ENCODE data around the gene U2SURP. TPM values are rescaled to one million over a fixed set of nuclear protein-coding genes. Genes with fewer than 3 reads are reported as not detected.

Gene U2SURP
- total and polyA plus RNA-seq, 2 experiments from 2014 or later, result 41.5 to 71.4 TPM

DNA sequence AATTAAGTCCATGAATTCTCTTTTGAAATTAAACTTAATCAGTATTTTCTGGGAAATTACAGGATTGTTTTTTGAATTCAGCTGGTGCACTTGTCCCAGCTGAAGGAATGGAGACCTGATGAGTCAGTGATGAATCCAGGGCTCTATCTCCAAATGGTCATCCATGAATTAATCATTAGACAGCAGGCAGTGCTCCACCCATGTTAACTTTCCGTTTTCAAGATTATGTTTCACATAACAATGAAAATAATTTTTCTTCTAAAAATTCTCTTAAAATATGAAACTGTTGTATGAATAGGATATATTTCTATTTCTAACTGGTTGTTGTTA is 24.0 kb upstream of the U2SURP start:
- H3K9me3 ChIP-seq (ENCODE audit: low read depth), result no peaks in the 10 kb centered on the region
- WGBS (ENCODE audit: low lambda C conversion rate, missing lambda C conversion rate), result 70% methylated on average over 1 of the region's 1 CpG
- no peak for DNase-seq (ENCODE audit: low spot score)
- H3K4me3 ChIP-seq, result no peak overlapping the region
- no peaks in the 10 kb centered on the region for H3K79me2 ChIP-seq
- H4K20me1 ChIP-seq (ENCODE audit: insufficient read depth, poor library complexity, severe bottlenecking), result no peaks in the 10 kb centered on the region
- H3K36me3 ChIP-seq (replicated peaks; ENCODE audit: insufficient read depth, low read depth), result no peaks in the 10 kb centered on the region
- TF ChIP-seq, protein P1, sequence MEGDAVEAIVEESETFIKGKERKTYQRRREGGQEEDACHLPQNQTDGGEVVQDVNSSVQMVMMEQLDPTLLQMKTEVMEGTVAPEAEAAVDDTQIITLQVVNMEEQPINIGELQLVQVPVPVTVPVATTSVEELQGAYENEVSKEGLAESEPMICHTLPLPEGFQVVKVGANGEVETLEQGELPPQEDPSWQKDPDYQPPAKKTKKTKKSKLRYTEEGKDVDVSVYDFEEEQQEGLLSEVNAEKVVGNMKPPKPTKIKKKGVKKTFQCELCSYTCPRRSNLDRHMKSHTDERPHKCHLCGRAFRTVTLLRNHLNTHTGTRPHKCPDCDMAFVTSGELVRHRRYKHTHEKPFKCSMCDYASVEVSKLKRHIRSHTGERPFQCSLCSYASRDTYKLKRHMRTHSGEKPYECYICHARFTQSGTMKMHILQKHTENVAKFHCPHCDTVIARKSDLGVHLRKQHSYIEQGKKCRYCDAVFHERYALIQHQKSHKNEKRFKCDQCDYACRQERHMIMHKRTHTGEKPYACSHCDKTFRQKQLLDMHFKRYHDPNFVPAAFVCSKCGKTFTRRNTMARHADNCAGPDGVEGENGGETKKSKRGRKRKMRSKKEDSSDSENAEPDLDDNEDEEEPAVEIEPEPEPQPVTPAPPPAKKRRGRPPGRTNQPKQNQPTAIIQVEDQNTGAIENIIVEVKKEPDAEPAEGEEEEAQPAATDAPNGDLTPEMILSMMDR (IDR thresholded peaks at IDR 0.05; ENCODE audit: poor library complexity), result no peak
- TF ChIP-seq EZH2 (IDR thresholded peaks at IDR 0.05; ENCODE audit: borderline replicate concordance) (no peak), EZH2phosphoT487 (IDR thresholded peaks at IDR 0.05; ENCODE audit: low read depth, severe bottlenecking, unreplicated experiment) (no peak)
- H2AFZ ChIP-seq, result no peak overlapping the region
- no peak overlapping the region for H3K27ac ChIP-seq
- H3K27me3 ChIP-seq, result peaks cover 10% of the 10 kb centered on the region
- no peaks in the 10 kb centered on the region for H3K9me2 ChIP-seq (replicated peaks; ENCODE audit: insufficient read depth)
- no peak overlapping the region for H3K4me2 ChIP-seq
- no peaks in the 10 kb centered on the region for H3K4me1 ChIP-seq (ENCODE audit: insufficient read depth)

DNA sequence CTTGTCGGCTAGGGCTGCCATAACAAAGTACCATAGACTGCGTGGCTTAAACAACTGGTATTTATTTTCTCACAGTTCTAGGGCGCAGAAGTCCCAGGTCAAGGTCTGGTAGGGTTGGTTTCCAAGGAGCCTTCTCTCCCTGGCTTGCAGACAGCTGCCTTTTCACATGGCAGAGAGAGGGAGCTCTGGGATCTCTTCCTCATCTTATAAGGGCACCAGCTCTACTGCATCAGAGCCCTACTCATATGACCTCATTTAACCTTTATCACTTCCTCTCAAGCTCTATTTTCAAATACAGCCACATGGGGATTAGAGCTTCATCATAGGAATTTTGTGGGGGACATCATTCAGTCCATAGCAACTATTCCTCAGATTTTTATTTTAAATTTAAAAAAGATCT is 20.3 kb upstream of the U2SURP start:
- peaks cover 10% of the 10 kb centered on the region for H3K27me3 ChIP-seq
- H3K4me3 ChIP-seq, result no peak overlapping the region
- H3K36me3 ChIP-seq (replicated peaks; ENCODE audit: insufficient read depth, low read depth), result no peaks in the 10 kb centered on the region
- H3K27ac ChIP-seq, result no peak overlapping the region
- no peaks in the 10 kb centered on the region for H4K20me1 ChIP-seq (ENCODE audit: insufficient read depth, poor library complexity, severe bottlenecking)
- no peaks in the 10 kb centered on the region for H3K4me1 ChIP-seq (ENCODE audit: insufficient read depth)
- TF ChIP-seq, protein P1 (IDR thresholded peaks at IDR 0.05; ENCODE audit: poor library complexity), result no peak
- TF ChIP-seq EZH2phosphoT487 (IDR thresholded peaks at IDR 0.05; ENCODE audit: low read depth, severe bottlenecking, unreplicated experiment), result no peak
- no peak for TF ChIP-seq EZH2 (IDR thresholded peaks at IDR 0.05; ENCODE audit: borderline replicate concordance)
- no peak overlapping the region for H2AFZ ChIP-seq
- no peak for DNase-seq (ENCODE audit: low spot score)
- no peak overlapping the region for H3K4me2 ChIP-seq
- H3K9me3 ChIP-seq (ENCODE audit: low read depth), result no peaks in the 10 kb centered on the region
- H3K79me2 ChIP-seq, result no peaks in the 10 kb centered on the region
- no peaks in the 10 kb centered on the region for H3K9me2 ChIP-seq (replicated peaks; ENCODE audit: insufficient read depth)
- 69% methylated on average over 3 of the region's 3 CpGs for WGBS (ENCODE audit: low lambda C conversion rate, missing lambda C conversion rate)

DNA sequence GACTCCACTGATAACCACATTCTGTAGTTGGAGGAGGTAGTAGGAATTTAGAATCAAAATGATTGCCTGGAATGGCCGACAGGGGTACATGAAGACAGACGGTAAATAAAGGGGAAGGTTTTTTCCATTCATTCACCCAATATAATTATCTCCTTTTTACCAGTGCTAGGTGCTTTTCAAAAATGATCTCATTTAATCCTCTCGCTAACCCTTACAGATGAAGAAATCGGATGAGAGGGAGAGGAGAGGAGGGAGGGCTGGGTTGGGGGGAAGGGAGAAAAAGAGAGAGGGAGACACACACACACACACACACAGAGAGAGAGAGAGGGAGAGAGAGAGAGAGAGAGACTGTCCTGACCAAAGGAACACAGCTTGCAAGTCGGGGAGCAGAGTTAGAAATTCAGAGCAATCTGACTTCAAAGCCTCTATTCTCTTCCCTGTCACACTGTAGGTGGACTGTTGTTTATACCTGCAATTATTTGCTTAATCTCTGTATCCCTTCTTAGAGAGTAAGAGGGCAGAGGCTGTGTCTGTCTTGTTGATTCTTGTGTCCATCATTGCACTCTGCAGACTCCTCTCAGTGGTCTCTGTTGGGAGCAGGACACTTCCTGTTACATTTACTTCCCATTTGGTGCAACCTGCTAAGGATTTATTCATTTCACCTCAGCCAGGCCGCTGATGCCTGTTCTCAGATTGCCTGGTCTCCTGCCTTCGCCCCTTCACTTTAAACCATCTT is 19.2 kb upstream of the U2SURP start:
- no peaks in the 10 kb centered on the region for H3K9me3 ChIP-seq (ENCODE audit: low read depth)
- DNase-seq (ENCODE audit: low spot score), result no peak
- H3K27ac ChIP-seq, result no peak overlapping the region
- H2AFZ ChIP-seq, result no peak overlapping the region
- no peak overlapping the region for H3K4me3 ChIP-seq
- H4K20me1 ChIP-seq (ENCODE audit: insufficient read depth, poor library complexity, severe bottlenecking), result no peaks in the 10 kb centered on the region
- H3K36me3 ChIP-seq (replicated peaks; ENCODE audit: insufficient read depth, low read depth), result no peaks in the 10 kb centered on the region
- 57% methylated on average over 6 of the region's 7 CpGs for WGBS (ENCODE audit: low lambda C conversion rate, missing lambda C conversion rate)
- TF ChIP-seq EZH2phosphoT487 (IDR thresholded peaks at IDR 0.05; ENCODE audit: low read depth, severe bottlenecking, unreplicated experiment), result no peak
- TF ChIP-seq, protein P1 (IDR thresholded peaks at IDR 0.05; ENCODE audit: poor library complexity), result no peak
- TF ChIP-seq EZH2 (IDR thresholded peaks at IDR 0.05; ENCODE audit: borderline replicate concordance), result no peak
- H3K27me3 ChIP-seq, result peaks cover 10% of the 10 kb centered on the region
- H3K4me1 ChIP-seq (ENCODE audit: insufficient read depth), result no peaks in the 10 kb centered on the region
- no peaks in the 10 kb centered on the region for H3K79me2 ChIP-seq
- H3K9me2 ChIP-seq (replicated peaks; ENCODE audit: insufficient read depth), result no peaks in the 10 kb centered on the region
- H3K4me2 ChIP-seq, result no peak overlapping the region

Data from hepatocyte (in vitro differentiated cells).